DMS53 treated with DMSO at 0.1 percent for 48 hours (cell line): ENCODE results near the gene LILRA5.
"Not testable (repeated sequence)": the region's sequence is repeated elsewhere in the genome, so short reads cannot be mapped to it uniquely, and the experiment has no call there.

Experiments
- DNase-seq: peaks from one replicate; lab custom pipeline; 2025; ENCODE audit not compliant: unreplicated experiment; lab: John Stamatoyannopoulos, UW

Gene LILRA5

GRCh38 chr19:54307389-54308020 is 5.5 kb downstream of the LILRA5 start:
- DNase-seq: no peak

- DNase-seq: no peak
These were observed 7.8 kb downstream of the LILRA5 start for GRCh38 chr19:54305141-54305540.

- DNase-seq: no peak
These were observed 10.7 kb downstream of the LILRA5 start for GRCh38 chr19:54302257-54302656.

- no peak for DNase-seq
These were observed 13.5 kb downstream of the LILRA5 start for GRCh38 chr19:54299515-54299914.

GRCh38 chr19:54299126-54299498 is 13.9 kb downstream of the LILRA5 start:
- DNase-seq: no peak

- no peak for DNase-seq
These were observed 14.4 kb downstream of the LILRA5 start for GRCh38 chr19:54298357-54299125.

- no peak for DNase-seq
These were observed 15.1 kb downstream of the LILRA5 start for GRCh38 chr19:54297759-54298305.

- DNase-seq: no peak
These were observed 18.4 kb downstream of the LILRA5 start for GRCh38 chr19:54294539-54294938.

GRCh38 chr19:54289160-54289559 is 23.8 kb downstream of the LILRA5 start:
- DNase-seq: not testable (repeated sequence)

- DNase-seq: no peak
These were observed 25.5 kb downstream of the LILRA5 start for GRCh38 chr19:54287456-54287855.

GRCh38 chr19:54286283-54286682 is 26.7 kb downstream of the LILRA5 start:
- DNase-seq: not testable (repeated sequence)

- DNase-seq: not testable (repeated sequence)
These were observed 27.4 kb downstream of the LILRA5 start for GRCh38 chr19:54285427-54286056.

- no peak for DNase-seq
These were observed 30.1 kb downstream of the LILRA5 start for GRCh38 chr19:54282686-54283470.

- not testable (repeated sequence) for DNase-seq
These were observed 31.3 kb downstream of the LILRA5 start for GRCh38 chr19:54281729-54282075.

- no peak for DNase-seq
These were observed 31.8 kb downstream of the LILRA5 start, which contains the start of gene LILRB2 for GRCh38 chr19:54281007-54281728. LILRB2 (minus strand) TSS chr19:54281110; CDS start chr19:54280496, 614 bp downstream.

- DNase-seq: not testable (repeated sequence)
These were observed 32.5 kb downstream of the LILRA5 start for GRCh38 chr19:54280441-54280840.

GRCh38 chr19:54280025-54280424 is 32.9 kb downstream of the LILRA5 start:
- DNase-seq: not testable (repeated sequence)

- no peak for DNase-seq
These were observed 33.5 kb downstream of the LILRA5 start for GRCh38 chr19:54279406-54279962.

GRCh38 chr19:54278571-54279195 is 34.3 kb downstream of the LILRA5 start:
- DNase-seq: not testable (repeated sequence)

GRCh38 chr19:54278056-54278455 is 34.9 kb downstream of the LILRA5 start:
- DNase-seq: not testable (repeated sequence)
